MM.1S (cell line): Measurements from ENCODE around the gene RFTN1.

Source experiments
- DNase-seq: peaks from one replicate; pipeline ENCODE4 v3.0.0-alpha.2; 2015
- H2AFZ ChIP-seq: fragments of 300-600 bp; sonication (generic); 2 replicates; pipeline ENCODE4 v1.6.0; 2016; ENCODE audit warnings: antibody characterized with exemption, low read length
- H3F3A ChIP-seq: fragments of 300-600 bp; sonication (generic); 2 replicates; pipeline ENCODE4 v1.6.1; 2016; ENCODE audit warnings: mild to moderate bottlenecking, antibody characterized with exemption, low read length, moderate library complexity, mixed read lengths; ENCODE audit not compliant: insufficient read depth
- H3K27ac ChIP-seq: fragments of 300-600 bp; sonication (generic); 2 replicates; pipeline ENCODE4 v1.5.1; 2016; ENCODE audit warnings: mild to moderate bottlenecking, low read length
- H3K27me3 ChIP-seq: fragments of 300-600 bp; sonication (generic); replicated peaks from 2 replicates; pipeline ENCODE4 v1.6.0; 2016; ENCODE audit warnings: low read length; ENCODE audit not compliant: insufficient read depth
- H3K36me3 ChIP-seq: fragments of 300-600 bp; sonication (generic); replicated peaks from 2 replicates; pipeline ENCODE4 v1.6.1; 2016; ENCODE audit warnings: mild to moderate bottlenecking, low read length, mixed read lengths; ENCODE audit not compliant: insufficient read depth
- H3K4me1 ChIP-seq: fragments of 300-600 bp; sonication (generic); 2 replicates; pipeline ENCODE4 v1.6.1; 2016; ENCODE audit warnings: low read length, mixed read lengths
- H3K4me2 ChIP-seq: fragments of 300-600 bp; sonication (generic); 2 replicates; pipeline ENCODE4 v1.6.0; 2016; ENCODE audit warnings: low read depth, low read length
- H3K4me3 ChIP-seq: fragments of 300-600 bp; sonication (generic); 2 replicates; pipeline ENCODE4 v1.5.1; 2016; ENCODE audit warnings: low read length, mixed read lengths
- H3K79me2 ChIP-seq: fragments of 300-600 bp; sonication (generic); 2 replicates; pipeline ENCODE4 v1.6.1; 2016; ENCODE audit warnings: mixed run types, low read length, mixed read lengths
- H3K9ac ChIP-seq: fragments of 300-600 bp; sonication (generic); 2 replicates; pipeline ENCODE4 v1.6.1; 2016; ENCODE audit warnings: low read length, mixed read lengths
- H3K9me2 ChIP-seq: fragments of 300-600 bp; sonication (generic); replicated peaks from 2 replicates; pipeline ENCODE4 v1.6.1; 2016; ENCODE audit warnings: mild to moderate bottlenecking, low read length, mixed read lengths; ENCODE audit not compliant: insufficient read depth
- H3K9me3 ChIP-seq: fragments of 300-600 bp; sonication (generic); replicated peaks from 2 replicates; pipeline ENCODE4 v1.6.1; 2016; ENCODE audit warnings: mild to moderate bottlenecking, low read length, mixed read lengths; ENCODE audit not compliant: insufficient read depth
- H4K20me1 ChIP-seq: fragments of 300-600 bp; sonication (generic); 2 replicates; pipeline ENCODE4 v1.6.1; 2016; ENCODE audit warnings: mild to moderate bottlenecking, low read length, moderate library complexity, mixed read lengths; ENCODE audit not compliant: insufficient read depth
- EZH2 ChIP-seq: fragments of 300-600 bp; sonication (generic); optimal IDR thresholded peaks from 2 replicates; pipeline ENCODE3; 2017; ENCODE audit warnings: low read depth, mild to moderate bottlenecking, antibody characterized with exemption, low read length, mixed read lengths
- EZH2phosphoT487 ChIP-seq: fragments of 300-600 bp; sonication (generic); IDR thresholded peaks from 2 replicates; pipeline ENCODE4 v1.6.1; 2018; ENCODE audit warnings: antibody characterized with exemption, low read length
- TF ChIP-seq, protein P1 (sequence below): fragments of 300-600 bp; sonication (generic); IDR thresholded peaks from 2 replicates; pipeline ENCODE4 v1.5.1; 2016; ENCODE audit warnings: antibody characterized with exemption, low read length, mixed read lengths

The RFTN1 gene

DNA sequence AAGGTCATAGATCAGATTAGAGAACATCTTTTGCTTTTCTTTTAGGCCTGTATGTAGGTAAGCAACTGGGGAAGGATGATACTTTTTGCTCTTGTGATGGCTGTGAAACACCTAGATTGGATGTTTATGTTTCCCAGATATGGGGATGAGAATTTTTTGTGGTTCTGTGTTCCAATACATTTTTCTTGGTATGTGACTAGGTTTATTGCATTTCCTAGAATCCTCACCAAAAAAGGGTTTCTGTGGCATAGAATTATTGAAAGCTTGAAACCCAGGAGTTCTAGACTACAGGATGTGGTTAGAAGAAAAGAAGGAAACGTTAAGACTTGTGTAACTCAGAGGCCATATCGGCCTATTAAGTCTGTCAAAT is 222.7 kb downstream of the RFTN1 start:
- Histone ChIP-seq H3K9ac (peak overlapping the region; percentile 4; the same call in 1 of the 2 replicates), H4K20me1 (0 out of 2 replicates have a peak, but pooled peaks cover 6% of the 10 kb centered on the region), H2AFZ (no peak overlapping the region), H3K4me2 (peak overlapping the region; percentile 38), H3K27ac (peak overlapping the region; percentile 23; the same call in 1 of the 2 replicates), H3K9me2 (no peaks in the 10 kb centered on the region), H3K27me3 (no peaks in the 10 kb centered on the region), H3K79me2 (peaks cover 36% of the 10 kb centered on the region), H3F3A (peaks cover 13% of the 10 kb centered on the region; the same call in 1 of the 2 replicates), H3K4me1 (peaks cover 14% of the 10 kb centered on the region), H3K4me3 (no peak overlapping the region; the same call in 1 of the 2 replicates), H3K36me3 (peaks cover 4% of the 10 kb centered on the region), H3K9me3 (no peaks in the 10 kb centered on the region)
- peak; percentile 35 for DNase-seq
- TF ChIP-seq, protein P1, sequence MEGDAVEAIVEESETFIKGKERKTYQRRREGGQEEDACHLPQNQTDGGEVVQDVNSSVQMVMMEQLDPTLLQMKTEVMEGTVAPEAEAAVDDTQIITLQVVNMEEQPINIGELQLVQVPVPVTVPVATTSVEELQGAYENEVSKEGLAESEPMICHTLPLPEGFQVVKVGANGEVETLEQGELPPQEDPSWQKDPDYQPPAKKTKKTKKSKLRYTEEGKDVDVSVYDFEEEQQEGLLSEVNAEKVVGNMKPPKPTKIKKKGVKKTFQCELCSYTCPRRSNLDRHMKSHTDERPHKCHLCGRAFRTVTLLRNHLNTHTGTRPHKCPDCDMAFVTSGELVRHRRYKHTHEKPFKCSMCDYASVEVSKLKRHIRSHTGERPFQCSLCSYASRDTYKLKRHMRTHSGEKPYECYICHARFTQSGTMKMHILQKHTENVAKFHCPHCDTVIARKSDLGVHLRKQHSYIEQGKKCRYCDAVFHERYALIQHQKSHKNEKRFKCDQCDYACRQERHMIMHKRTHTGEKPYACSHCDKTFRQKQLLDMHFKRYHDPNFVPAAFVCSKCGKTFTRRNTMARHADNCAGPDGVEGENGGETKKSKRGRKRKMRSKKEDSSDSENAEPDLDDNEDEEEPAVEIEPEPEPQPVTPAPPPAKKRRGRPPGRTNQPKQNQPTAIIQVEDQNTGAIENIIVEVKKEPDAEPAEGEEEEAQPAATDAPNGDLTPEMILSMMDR: no peak
- no peak for TF ChIP-seq EZH2
- no peak for TF ChIP-seq EZH2phosphoT487

- peak; percentile 32 for DNase-seq
- no peaks in the 10 kb centered on the region for H3K36me3 ChIP-seq
- peak overlapping the region; percentile 23; the same call in 1 of the 2 replicates for H3K27ac ChIP-seq
- H4K20me1 ChIP-seq: 0 out of 2 replicates have a peak, but pooled peaks cover 6% of the 10 kb centered on the region
- H3K79me2 ChIP-seq: peaks cover 36% of the 10 kb centered on the region
- no peak overlapping the region for H2AFZ ChIP-seq
- no peak overlapping the region for H3K4me3 ChIP-seq
- peaks cover 13% of the 10 kb centered on the region; the same call in 1 of the 2 replicates for H3F3A ChIP-seq
- H3K9ac ChIP-seq: peak overlapping the region; percentile 4; the same call in 1 of the 2 replicates
- peak overlapping the region; percentile 38 for H3K4me2 ChIP-seq
- no peaks in the 10 kb centered on the region for H3K27me3 ChIP-seq
- H3K4me1 ChIP-seq: peaks cover 14% of the 10 kb centered on the region
- no peaks in the 10 kb centered on the region for H3K9me3 ChIP-seq
- no peak for TF ChIP-seq EZH2
- no peak for TF ChIP-seq EZH2phosphoT487
- TF ChIP-seq, protein P1: peak; percentile 86
- no peaks in the 10 kb centered on the region for H3K9me2 ChIP-seq
Measured at GRCh38 chr3:16290007-16290826, 223.3 kb downstream of the RFTN1 start.

GRCh38 chr3:16289144-16289889 is 224.2 kb downstream of the RFTN1 start:
- H3K4me3 ChIP-seq: no peak overlapping the region
- H3K79me2 ChIP-seq: peaks cover 36% of the 10 kb centered on the region
- H3K4me2 ChIP-seq: no peak overlapping the region
- H3F3A ChIP-seq: peaks cover 13% of the 10 kb centered on the region; the same call in 1 of the 2 replicates
- H4K20me1 ChIP-seq: 0 out of 2 replicates have a peak, but pooled peaks cover 6% of the 10 kb centered on the region
- no peak overlapping the region for H3K27ac ChIP-seq
- TF ChIP-seq EZH2 (no peak), EZH2phosphoT487 (no peak)
- TF ChIP-seq, protein P1: no peak
- H3K4me1 ChIP-seq: peaks cover 14% of the 10 kb centered on the region
- no peak overlapping the region for H2AFZ ChIP-seq
- DNase-seq: no peak
- H3K9me3 ChIP-seq: no peaks in the 10 kb centered on the region
- H3K36me3 ChIP-seq: no peaks in the 10 kb centered on the region
- H3K9me2 ChIP-seq: no peaks in the 10 kb centered on the region
- H3K27me3 ChIP-seq: no peaks in the 10 kb centered on the region
- no peak overlapping the region for H3K9ac ChIP-seq
